ENCODE results near the gene SLC6A6.

The SLC6A6 gene

DNA sequence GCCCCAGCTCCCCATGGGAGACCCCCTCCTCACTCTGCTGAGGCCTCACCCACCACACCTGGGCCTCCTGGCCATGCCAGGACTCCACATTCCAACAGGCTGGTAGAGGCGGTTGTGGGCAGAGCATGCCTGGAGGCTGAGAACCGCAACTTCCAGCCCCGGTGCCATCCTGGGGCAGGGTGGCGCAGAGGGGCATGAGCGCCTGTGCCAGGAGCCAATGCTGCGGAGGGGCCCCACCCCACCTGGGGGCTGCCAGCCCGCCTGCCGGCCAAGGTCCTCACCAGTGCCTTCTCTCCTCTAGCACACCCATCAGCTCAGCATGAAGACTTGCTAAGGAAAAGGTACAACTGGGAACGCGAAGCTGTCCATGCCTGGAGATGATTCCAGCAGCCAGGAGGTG, 34.3 kb upstream of the SLC6A6 start:
- TF ChIP-seq CTCF (IDR thresholded peaks at IDR 0.05; ENCODE audit: low read depth, low read length), result no peak
- DNase-seq (ENCODE audit: extremely low read depth, low read depth), result no peak

- TF ChIP-seq CTCF (IDR thresholded peaks at IDR 0.05; ENCODE audit: low read depth, low read length), result no peak
- DNase-seq (ENCODE audit: extremely low read depth, low read depth), result no peak
Observed at GRCh38 chr3:14368885-14369284, 33.5 kb upstream of the SLC6A6 start.

DNA sequence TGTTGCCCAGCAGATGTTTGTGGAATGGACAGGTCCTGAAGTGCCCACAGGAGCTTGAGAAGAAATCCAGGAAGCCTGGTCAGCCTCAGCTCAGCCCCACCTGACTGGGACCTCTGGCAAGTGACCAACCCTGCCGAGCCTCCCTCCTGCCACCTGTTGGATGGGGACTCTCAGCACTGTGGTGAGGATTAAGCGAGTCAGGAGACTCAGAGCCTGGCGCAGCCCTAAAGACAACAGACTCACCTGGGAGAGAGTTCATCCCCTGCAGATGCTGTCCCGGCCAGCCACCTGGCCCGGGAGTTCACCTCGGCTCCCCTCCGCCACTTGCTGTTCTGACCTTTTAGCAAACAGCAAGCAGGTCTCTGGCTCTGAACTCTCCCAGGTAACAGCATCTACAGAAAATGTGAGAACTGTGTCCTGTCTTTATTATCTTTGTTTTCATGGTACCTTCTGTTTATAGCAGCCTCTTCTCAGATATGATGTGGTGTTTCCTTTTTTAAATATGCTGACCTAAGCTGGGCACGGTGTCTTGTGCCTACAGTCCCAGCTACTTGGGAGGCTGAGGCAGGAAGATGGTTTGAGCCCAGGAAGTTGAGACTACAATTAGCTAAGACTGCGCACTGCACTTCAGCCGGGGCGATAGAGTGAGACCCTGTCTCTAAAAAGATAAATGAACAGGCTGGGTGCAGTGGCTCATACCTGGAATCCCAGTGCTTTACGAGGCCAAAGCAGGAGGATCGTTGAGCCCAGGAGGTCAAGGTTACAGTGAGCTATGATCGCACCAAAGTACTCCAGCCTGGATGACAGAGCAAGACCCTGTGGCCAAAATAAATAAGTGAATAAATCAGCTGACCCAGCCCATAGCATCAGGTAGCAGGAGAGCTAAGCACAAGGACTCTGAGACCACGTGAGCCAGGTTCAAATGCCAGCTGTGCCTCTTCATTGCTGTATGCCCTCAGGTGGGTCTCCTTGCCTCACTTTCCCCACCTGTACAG, 32.4 kb upstream of the SLC6A6 start:
- no peak for DNase-seq (ENCODE audit: extremely low read depth, low read depth)
- TF ChIP-seq CTCF (IDR thresholded peaks at IDR 0.05; ENCODE audit: low read depth, low read length), result no peak

GRCh38 chr3:14370720-14371572, 31.5 kb upstream of the SLC6A6 start:
- no peak for TF ChIP-seq CTCF (IDR thresholded peaks at IDR 0.05; ENCODE audit: low read depth, low read length)
- no peak for DNase-seq (ENCODE audit: extremely low read depth, low read depth)

DNA sequence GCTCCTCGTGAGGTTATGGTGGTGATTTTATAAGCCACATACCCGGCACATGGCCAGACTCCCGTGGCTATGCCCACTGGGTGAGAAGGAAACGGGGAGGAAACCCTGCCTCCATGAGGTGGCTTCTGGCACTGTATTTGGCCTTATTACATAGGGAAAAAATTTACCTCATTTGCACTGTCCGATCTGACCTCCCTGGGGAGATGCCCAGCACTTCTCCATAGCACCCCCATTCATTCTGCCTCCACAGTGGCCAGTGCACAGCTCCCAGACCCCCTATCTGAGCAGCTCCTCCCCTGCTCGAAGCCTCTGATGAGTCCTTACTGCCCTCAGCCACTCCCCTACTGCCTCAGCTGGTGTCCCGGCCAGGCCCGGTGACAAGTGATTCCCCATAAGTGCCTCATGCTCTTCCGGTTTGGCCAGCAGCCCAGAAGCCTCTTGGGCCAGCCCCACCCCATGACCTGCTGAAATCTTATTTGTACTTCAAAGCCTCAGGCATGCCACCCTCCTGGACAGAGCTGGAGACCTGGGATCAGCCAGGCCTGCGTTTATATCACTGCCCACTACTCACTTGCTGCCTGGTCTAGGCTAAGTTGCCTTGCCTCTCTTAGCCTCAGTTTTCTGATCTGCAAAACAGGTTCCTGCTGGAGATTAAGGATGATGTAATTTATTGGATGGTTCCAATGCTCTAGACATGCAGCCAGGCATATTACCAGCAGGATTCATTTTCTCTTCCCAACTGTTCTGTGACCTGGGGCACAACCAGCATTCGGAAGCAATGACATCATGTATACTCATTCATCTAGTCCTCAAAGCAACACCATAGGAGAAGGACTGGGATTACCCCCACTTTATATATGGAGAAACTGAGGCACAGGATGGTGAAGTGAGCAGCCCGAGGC, 30.6 kb upstream of the SLC6A6 start:
- no peak; the same call in 1 of the 2 replicates for TF ChIP-seq CTCF (IDR thresholded peaks at IDR 0.05; ENCODE audit: low read depth, low read length)
- DNase-seq (ENCODE audit: extremely low read depth, low read depth), result peak; percentile 12

- no peak for DNase-seq (ENCODE audit: extremely low read depth, low read depth)
- TF ChIP-seq CTCF (IDR thresholded peaks at IDR 0.05; ENCODE audit: low read depth, low read length), result no peak
Observed at GRCh38 chr3:14372587-14372986, 29.8 kb upstream of the SLC6A6 start.

Measured in AG09319 (cell line).